Measurements from ENCODE around the gene MRPL24. TPM values are rescaled to one million over a fixed set of nuclear protein-coding genes. Genes with fewer than 3 reads are reported as not detected.
"Not testable (repeated sequence)": the region's sequence is repeated elsewhere in the genome, so short reads cannot be mapped to it uniquely, and the experiment has no call there.

Gene MRPL24
- total RNA-seq, 1 donor, result 3.9 TPM

GRCh38 chr1:156767101-156767878 is 26.4 kb upstream of the MRPL24 start, which contains the start of gene PRCC:
TSS of gene PRCC (plus strand) at chr1:156767535. CDS start at chr1:156767772, 237 bp downstream.
- no peaks in the 10 kb centered on the region for H3K9me3 ChIP-seq (ENCODE audit: low read depth, low read length)
- H3K4me3 ChIP-seq (ENCODE audit: low read length), result peak within 1 kb of the TSS; percentile 99
- no peaks in the 10 kb centered on the region for H3K27me3 ChIP-seq (ENCODE audit: insufficient read depth, low read length)
- peaks cover 47% of the 10 kb centered on the region for H3K4me1 ChIP-seq (ENCODE audit: insufficient read depth, low read length)

- Histone ChIP-seq H3K4me1 (ENCODE audit: insufficient read depth, low read length) (peaks cover 47% of the 10 kb centered on the region), H3K4me3 (ENCODE audit: low read length) (peak overlapping the region; percentile 99), H3K9me3 (ENCODE audit: low read depth, low read length) (no peaks in the 10 kb centered on the region), H3K27me3 (ENCODE audit: insufficient read depth, low read length) (no peaks in the 10 kb centered on the region)
Observed at GRCh38 chr1:156766298-156767100, 25.6 kb upstream of the MRPL24 start.

GRCh38 chr1:156765666-156766065 is 24.8 kb upstream of the MRPL24 start:
- Histone ChIP-seq H3K27me3 (ENCODE audit: insufficient read depth, low read length) (no peaks in the 10 kb centered on the region), H3K9me3 (ENCODE audit: low read depth, low read length) (no peaks in the 10 kb centered on the region), H3K4me1 (ENCODE audit: insufficient read depth, low read length) (peaks cover 42% of the 10 kb centered on the region), H3K4me3 (ENCODE audit: low read length) (no peak overlapping the region)

- not testable (repeated sequence) for H3K27me3 ChIP-seq (ENCODE audit: insufficient read depth, low read length); H3K9me3 ChIP-seq (ENCODE audit: low read depth, low read length); H3K4me3 ChIP-seq (ENCODE audit: low read length)
- H3K4me1 ChIP-seq (ENCODE audit: insufficient read depth, low read length), result peaks cover 39% of the 10 kb centered on the region
Observed at GRCh38 chr1:156765136-156765535, 24.2 kb upstream of the MRPL24 start.

GRCh38 chr1:156760796-156761104 is 19.9 kb upstream of the MRPL24 start:
- no peaks in the 10 kb centered on the region for H3K27me3 ChIP-seq (ENCODE audit: insufficient read depth, low read length)
- H3K9me3 ChIP-seq (ENCODE audit: low read depth, low read length), result no peaks in the 10 kb centered on the region
- H3K4me1 ChIP-seq (ENCODE audit: insufficient read depth, low read length), result peaks cover 4% of the 10 kb centered on the region
- no peak overlapping the region for H3K4me3 ChIP-seq (ENCODE audit: low read length)

- Histone ChIP-seq H3K27me3 (ENCODE audit: insufficient read depth, low read length) (no peaks in the 10 kb centered on the region), H3K4me3 (ENCODE audit: low read length) (no peak overlapping the region), H3K9me3 (ENCODE audit: low read depth, low read length) (no peaks in the 10 kb centered on the region), H3K4me1 (ENCODE audit: insufficient read depth, low read length) (no peaks in the 10 kb centered on the region)
Observed at GRCh38 chr1:156760092-156760795, 19.4 kb upstream of the MRPL24 start.

GRCh38 chr1:156757572-156758253 is 16.8 kb upstream of the MRPL24 start:
- not testable (repeated sequence) for H3K9me3 ChIP-seq (ENCODE audit: low read depth, low read length); H3K4me3 ChIP-seq (ENCODE audit: low read length); H3K27me3 ChIP-seq (ENCODE audit: insufficient read depth, low read length)
- peaks cover 12% of the 10 kb centered on the region for H3K4me1 ChIP-seq (ENCODE audit: insufficient read depth, low read length)

GRCh38 chr1:156756355-156756754 is 15.5 kb upstream of the MRPL24 start:
- no peaks in the 10 kb centered on the region for H3K27me3 ChIP-seq (ENCODE audit: insufficient read depth, low read length)

GRCh38 chr1:156755527-156755950 is 14.7 kb upstream of the MRPL24 start:
- H3K4me1 ChIP-seq (ENCODE audit: insufficient read depth, low read length), result peaks cover 19% of the 10 kb centered on the region
- no peak overlapping the region for H3K4me3 ChIP-seq (ENCODE audit: low read length)
- no peaks in the 10 kb centered on the region for H3K27me3 ChIP-seq (ENCODE audit: insufficient read depth, low read length)
- no peaks in the 10 kb centered on the region for H3K9me3 ChIP-seq (ENCODE audit: low read depth, low read length)

More at GRCh38 chr1:156756355-156756754, 15.5 kb upstream of the MRPL24 start:
- peaks cover 18% of the 10 kb centered on the region for H3K4me1 ChIP-seq (ENCODE audit: insufficient read depth, low read length)
- no peak overlapping the region for H3K4me3 ChIP-seq (ENCODE audit: low read length)
- H3K9me3 ChIP-seq (ENCODE audit: low read depth, low read length), result no peaks in the 10 kb centered on the region

GRCh38 chr1:156754219-156754618 is 13.3 kb upstream of the MRPL24 start:
- no peaks in the 10 kb centered on the region for H3K9me3 ChIP-seq (ENCODE audit: low read depth, low read length)
- no peak overlapping the region for H3K4me3 ChIP-seq (ENCODE audit: low read length)
- H3K4me1 ChIP-seq (ENCODE audit: insufficient read depth, low read length), result peaks cover 32% of the 10 kb centered on the region
- no peaks in the 10 kb centered on the region for H3K27me3 ChIP-seq (ENCODE audit: insufficient read depth, low read length)

- Histone ChIP-seq H3K4me1 (ENCODE audit: insufficient read depth, low read length) (peaks cover 45% of the 10 kb centered on the region), H3K4me3 (ENCODE audit: low read length) (no peak overlapping the region), H3K27me3 (ENCODE audit: insufficient read depth, low read length) (no peaks in the 10 kb centered on the region), H3K9me3 (ENCODE audit: low read depth, low read length) (no peaks in the 10 kb centered on the region)
Observed at GRCh38 chr1:156752843-156753482, 12.1 kb upstream of the MRPL24 start.

GRCh38 chr1:156751757-156752481 is 11.0 kb upstream of the MRPL24 start:
- peak overlapping the region; percentile 94 for H3K4me3 ChIP-seq (ENCODE audit: low read length)
- peaks cover 54% of the 10 kb centered on the region for H3K4me1 ChIP-seq (ENCODE audit: insufficient read depth, low read length)

GRCh38 chr1:156751451-156751756 is 10.5 kb upstream of the MRPL24 start, which contains the start of gene HDGF:
TSS of gene HDGF (minus strand) at chr1:156751675. CDS start at chr1:156751429, 246 bp downstream.
- H3K4me1 ChIP-seq (ENCODE audit: insufficient read depth, low read length), result peaks cover 59% of the 10 kb centered on the region
- H3K4me3 ChIP-seq (ENCODE audit: low read length), result peak within 1 kb of the TSS; percentile 94
- no peaks in the 10 kb centered on the region for H3K27me3 ChIP-seq (ENCODE audit: insufficient read depth, low read length)
- no peaks in the 10 kb centered on the region for H3K9me3 ChIP-seq (ENCODE audit: low read depth, low read length)

More at GRCh38 chr1:156751757-156752481, 11.0 kb upstream of the MRPL24 start:
- H3K9me3 ChIP-seq (ENCODE audit: low read depth, low read length), result no peaks in the 10 kb centered on the region
- H3K27me3 ChIP-seq (ENCODE audit: insufficient read depth, low read length), result no peaks in the 10 kb centered on the region

All from mononuclear cell (primary cell).